ENCODE measurements around the gene FTO.

The FTO gene

DNA sequence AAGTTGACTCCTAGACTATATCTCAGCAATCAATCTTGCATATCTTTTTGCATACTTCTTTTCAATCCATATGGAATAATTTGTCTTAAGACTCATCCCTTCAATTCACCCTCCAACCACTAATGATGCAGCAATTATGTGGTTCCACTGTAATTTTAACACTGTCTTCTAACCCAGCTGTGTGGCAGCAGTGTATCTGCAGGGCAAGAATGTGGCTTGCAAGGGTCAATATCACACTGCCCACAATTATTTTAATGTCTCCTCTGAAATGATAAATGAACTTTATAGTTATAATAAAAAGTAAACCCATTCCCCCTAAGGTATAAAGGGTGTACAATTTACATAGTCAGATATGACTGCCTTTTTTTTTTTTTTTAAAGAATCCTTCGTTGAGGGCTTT lies 48.6 kb downstream of the FTO start:
- TF ChIP-seq ZFX (IDR thresholded peaks at IDR 0.05; ENCODE audit: borderline replicate concordance), result no peak
- TF ChIP-seq, protein P1, sequence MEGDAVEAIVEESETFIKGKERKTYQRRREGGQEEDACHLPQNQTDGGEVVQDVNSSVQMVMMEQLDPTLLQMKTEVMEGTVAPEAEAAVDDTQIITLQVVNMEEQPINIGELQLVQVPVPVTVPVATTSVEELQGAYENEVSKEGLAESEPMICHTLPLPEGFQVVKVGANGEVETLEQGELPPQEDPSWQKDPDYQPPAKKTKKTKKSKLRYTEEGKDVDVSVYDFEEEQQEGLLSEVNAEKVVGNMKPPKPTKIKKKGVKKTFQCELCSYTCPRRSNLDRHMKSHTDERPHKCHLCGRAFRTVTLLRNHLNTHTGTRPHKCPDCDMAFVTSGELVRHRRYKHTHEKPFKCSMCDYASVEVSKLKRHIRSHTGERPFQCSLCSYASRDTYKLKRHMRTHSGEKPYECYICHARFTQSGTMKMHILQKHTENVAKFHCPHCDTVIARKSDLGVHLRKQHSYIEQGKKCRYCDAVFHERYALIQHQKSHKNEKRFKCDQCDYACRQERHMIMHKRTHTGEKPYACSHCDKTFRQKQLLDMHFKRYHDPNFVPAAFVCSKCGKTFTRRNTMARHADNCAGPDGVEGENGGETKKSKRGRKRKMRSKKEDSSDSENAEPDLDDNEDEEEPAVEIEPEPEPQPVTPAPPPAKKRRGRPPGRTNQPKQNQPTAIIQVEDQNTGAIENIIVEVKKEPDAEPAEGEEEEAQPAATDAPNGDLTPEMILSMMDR (IDR thresholded peaks at IDR 0.05), result no peak
- peak overlapping the region; percentile 94 for H3K27ac ChIP-seq

GRCh38 chr16:53753431-53753830 lies 49.5 kb downstream of the FTO start:
- H3K27ac ChIP-seq, result peak overlapping the region; percentile 94
- TF ChIP-seq, protein P1 (IDR thresholded peaks at IDR 0.05), result no peak
- TF ChIP-seq ZFX (IDR thresholded peaks at IDR 0.05; ENCODE audit: borderline replicate concordance), result no peak

DNA sequence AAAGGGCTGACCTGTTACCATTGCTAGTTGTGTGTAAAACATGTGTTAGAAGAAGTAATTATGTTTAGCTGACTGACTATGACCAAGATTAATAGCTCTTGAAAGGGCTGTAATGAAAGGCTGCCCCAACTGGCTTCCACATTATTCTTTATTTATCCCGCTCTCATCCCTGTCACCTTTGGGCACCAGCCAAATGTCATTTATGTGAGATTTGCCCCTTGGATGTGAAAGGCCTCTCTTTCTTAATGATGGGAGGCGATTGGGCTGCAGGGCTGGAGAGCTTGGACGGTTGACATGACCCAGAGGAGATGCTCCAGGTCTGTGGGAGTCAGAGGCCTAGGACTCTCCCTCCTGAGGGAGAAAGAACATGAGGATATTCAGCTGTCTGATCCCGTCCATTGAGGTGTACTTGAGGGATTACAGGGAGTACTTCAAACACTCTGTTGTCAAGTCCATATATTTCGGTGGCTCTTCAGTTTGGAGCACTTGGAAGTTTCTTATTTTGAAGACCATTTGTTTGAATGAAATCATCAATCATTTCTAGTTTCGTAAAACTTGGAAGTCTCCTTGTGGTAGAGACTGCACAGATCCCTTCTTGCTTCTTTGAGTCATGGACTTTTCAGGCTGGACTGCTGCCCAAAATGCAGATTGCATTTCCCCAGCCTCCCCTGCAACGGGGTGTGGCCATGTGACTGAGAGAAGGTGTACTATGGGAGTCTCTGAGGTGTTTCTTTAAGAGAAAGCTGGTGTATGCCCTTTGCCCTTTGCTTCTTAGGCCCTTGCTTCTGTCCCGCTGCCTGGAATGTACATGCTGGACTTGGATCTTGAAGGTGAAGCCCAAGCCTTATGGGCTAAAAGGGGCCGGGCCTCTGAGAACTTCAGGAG lies 51.3 kb downstream of the FTO start:
- TF ChIP-seq, protein P1 (IDR thresholded peaks at IDR 0.05), result no peak
- TF ChIP-seq ZFX (IDR thresholded peaks at IDR 0.05; ENCODE audit: borderline replicate concordance), result no peak
- H3K27ac ChIP-seq, result peak overlapping the region; percentile 94

DNA sequence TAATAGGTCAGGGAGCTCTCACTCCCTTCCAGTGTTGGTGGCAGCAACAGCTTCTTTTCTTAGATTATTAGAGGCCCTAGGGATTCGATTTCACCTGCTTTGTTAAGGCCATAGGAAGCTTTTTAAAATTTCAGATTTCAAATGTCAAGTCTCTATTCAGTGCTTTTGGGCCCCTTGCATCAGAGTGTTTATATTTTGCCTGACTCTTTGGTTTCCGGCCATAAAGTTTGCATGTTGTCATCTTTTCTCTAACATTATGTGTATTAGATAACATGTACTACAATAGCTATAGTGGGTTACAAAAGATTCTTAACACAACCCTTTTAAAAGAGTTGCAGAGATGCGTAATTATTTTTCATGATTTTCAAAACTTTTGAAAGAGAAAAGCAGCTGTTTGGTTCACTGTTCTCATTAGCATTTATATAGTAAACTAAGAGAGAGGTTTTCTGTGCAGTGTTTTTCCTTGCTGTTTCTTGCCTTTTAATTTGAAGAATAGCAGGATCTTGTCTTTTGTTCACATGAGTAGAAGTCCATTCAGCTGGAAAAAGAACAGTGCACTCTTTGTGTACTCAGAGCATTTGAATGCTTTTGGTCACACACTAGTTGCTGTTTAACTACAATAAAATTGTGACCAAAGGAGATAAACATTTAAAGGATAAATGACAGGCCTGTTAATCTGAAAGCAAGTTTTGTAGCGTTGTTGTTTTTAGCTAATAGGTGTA lies 52.5 kb downstream of the FTO start:
- TF ChIP-seq ZFX (IDR thresholded peaks at IDR 0.05; ENCODE audit: borderline replicate concordance), result no peak
- TF ChIP-seq, protein P1 (IDR thresholded peaks at IDR 0.05), result no peak
- H3K27ac ChIP-seq, result peak overlapping the region; percentile 94

DNA sequence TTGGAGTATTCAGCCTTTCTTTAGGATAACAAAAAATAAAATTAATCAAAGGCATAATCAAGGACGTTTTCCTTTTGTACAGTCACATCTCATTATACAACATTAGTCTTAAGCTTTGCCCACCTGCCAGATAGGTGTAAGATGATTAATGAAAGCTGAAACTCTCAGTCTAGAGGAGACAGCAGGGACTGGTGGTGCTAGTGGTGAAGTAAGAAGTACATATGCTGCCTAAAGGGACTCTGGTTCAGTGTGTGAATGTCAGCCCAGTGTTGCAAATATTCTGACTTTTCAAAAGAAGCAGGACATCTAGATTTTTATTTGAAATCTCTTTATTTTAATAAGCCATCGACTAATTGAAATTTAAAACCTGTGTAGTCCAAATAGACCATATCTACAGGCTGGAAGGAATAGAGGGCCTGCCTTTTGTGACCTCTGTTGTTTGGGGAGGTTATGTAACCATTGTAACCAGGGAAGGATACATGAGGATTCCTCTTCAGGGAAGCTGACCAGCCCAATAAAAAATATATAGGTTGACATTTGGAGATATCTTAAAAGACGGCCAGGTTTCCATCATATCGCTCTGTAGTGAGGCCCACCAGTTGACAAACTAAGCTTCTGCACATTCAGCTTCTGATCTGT lies 54.1 kb downstream of the FTO start:
- peak overlapping the region; percentile 94 for H3K27ac ChIP-seq
- no peak for TF ChIP-seq ZFX (IDR thresholded peaks at IDR 0.05; ENCODE audit: borderline replicate concordance)
- TF ChIP-seq, protein P1 (IDR thresholded peaks at IDR 0.05), result no peak

GRCh38 chr16:53761962-53762703 lies 58.2 kb downstream of the FTO start:
- TF ChIP-seq, protein P1 (IDR thresholded peaks at IDR 0.05), result no peak
- no peak for TF ChIP-seq ZFX (IDR thresholded peaks at IDR 0.05; ENCODE audit: borderline replicate concordance)
- H3K27ac ChIP-seq, result peak overlapping the region; percentile 94
